ENCODE measurements around the gene TM4SF5.

GRCh38 chr17:4735876-4736651 is 35.6 kb upstream of the TM4SF5 start:
- TF ChIP-seq EZH2 (IDR thresholded peaks at IDR 0.05; ENCODE audit: insufficient read depth, poor library complexity, severe bottlenecking): no peak
- no peak for TF ChIP-seq EZH2phosphoT487 (IDR thresholded peaks at IDR 0.05; ENCODE audit: insufficient read depth, low read depth)
